ENCODE measurements around the gene DCST2.

Gene DCST2

DNA sequence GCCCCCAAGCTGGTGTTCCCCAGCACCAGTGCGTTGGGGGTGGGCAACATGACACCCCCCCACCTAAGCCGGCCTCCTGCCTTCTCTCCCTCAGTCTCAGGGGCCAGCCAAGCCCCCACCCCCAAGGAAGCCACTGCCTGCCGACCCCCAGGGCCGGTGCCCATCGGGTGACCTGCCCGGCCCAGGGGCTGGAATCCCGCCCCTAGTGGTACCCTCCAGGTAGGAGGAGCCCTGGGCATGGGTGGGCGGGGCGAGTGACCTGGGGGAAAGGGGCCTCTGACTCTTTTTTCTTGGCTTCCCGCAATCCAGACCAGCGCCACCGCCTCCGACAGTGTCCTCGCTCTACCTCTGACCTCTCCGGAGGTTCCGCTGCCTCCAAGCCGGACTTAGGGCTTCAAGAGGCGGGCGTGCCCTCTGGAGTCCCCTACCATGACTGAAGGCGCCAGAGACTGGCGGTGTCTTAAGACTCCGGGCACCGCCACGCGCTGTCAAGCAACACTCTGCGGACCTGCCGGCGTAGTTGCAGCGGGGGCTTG lies 28.6 kb upstream of the DCST2 start:
- ATAC-seq (ENCODE audit: insufficient read depth, low read depth) = no peak
- Histone ChIP-seq H3K9me3 (ENCODE audit: insufficient read depth, low read length, severe bottlenecking) (no peaks in the 10 kb centered on the region), H3K36me3 (ENCODE audit: insufficient read depth, low read length) (peaks cover 7% of the 10 kb centered on the region; the same call in 1 of the 2 replicates), H3K27ac (ENCODE audit: low read length) (no peak overlapping the region), H3K27me3 (ENCODE audit: insufficient read depth, low read length, poor library complexity) (peaks cover 9% of the 10 kb centered on the region), H3K9ac (ENCODE audit: low read depth, low read length) (no peak overlapping the region), H3K79me2 (ENCODE audit: insufficient read depth, low read length) (peaks cover 3% of the 10 kb centered on the region), H4K20me1 (ENCODE audit: insufficient read depth, low read length) (peaks cover 39% of the 10 kb centered on the region), H3K4me2 (ENCODE audit: insufficient read depth, low read length) (0 out of 2 replicates have a peak overlapping the region, but pooled peaks have one; percentile 3), H3K4me3 (ENCODE audit: low read depth in 1 of 2, low read length in 2 of 2) (no peak overlapping the region), H2AFZ (ENCODE audit: low read depth, low read length) (no peak overlapping the region), H3K4me1 (ENCODE audit: insufficient read depth, low read length) (peaks cover 33% of the 10 kb centered on the region)
- TF ChIP-seq EZH2 (IDR thresholded peaks at IDR 0.05; ENCODE audit: borderline replicate concordance, low read depth, low read length, severe bottlenecking) = no peak
- TF ChIP-seq, protein P1, sequence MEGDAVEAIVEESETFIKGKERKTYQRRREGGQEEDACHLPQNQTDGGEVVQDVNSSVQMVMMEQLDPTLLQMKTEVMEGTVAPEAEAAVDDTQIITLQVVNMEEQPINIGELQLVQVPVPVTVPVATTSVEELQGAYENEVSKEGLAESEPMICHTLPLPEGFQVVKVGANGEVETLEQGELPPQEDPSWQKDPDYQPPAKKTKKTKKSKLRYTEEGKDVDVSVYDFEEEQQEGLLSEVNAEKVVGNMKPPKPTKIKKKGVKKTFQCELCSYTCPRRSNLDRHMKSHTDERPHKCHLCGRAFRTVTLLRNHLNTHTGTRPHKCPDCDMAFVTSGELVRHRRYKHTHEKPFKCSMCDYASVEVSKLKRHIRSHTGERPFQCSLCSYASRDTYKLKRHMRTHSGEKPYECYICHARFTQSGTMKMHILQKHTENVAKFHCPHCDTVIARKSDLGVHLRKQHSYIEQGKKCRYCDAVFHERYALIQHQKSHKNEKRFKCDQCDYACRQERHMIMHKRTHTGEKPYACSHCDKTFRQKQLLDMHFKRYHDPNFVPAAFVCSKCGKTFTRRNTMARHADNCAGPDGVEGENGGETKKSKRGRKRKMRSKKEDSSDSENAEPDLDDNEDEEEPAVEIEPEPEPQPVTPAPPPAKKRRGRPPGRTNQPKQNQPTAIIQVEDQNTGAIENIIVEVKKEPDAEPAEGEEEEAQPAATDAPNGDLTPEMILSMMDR (IDR thresholded peaks at IDR 0.05; ENCODE audit: borderline replicate concordance, extremely low read depth, low read length, poor library complexity, severe bottlenecking) = no peak
- DNase-seq = no peak

- H4K20me1 ChIP-seq (ENCODE audit: insufficient read depth, low read length) = peaks cover 40% of the 10 kb centered on the region
- ATAC-seq (ENCODE audit: insufficient read depth, low read depth) (peak; percentile 71), DNase-seq (peak; percentile 95)
- no peak for TF ChIP-seq EZH2 (IDR thresholded peaks at IDR 0.05; ENCODE audit: borderline replicate concordance, low read depth, low read length, severe bottlenecking)
- TF ChIP-seq, protein P1 (IDR thresholded peaks at IDR 0.05; ENCODE audit: borderline replicate concordance, extremely low read depth, low read length, poor library complexity, severe bottlenecking) = peak; percentile 100
- H3K9me3 ChIP-seq (ENCODE audit: insufficient read depth, low read length, severe bottlenecking) = no peaks in the 10 kb centered on the region
- H3K27me3 ChIP-seq (ENCODE audit: insufficient read depth, low read length, poor library complexity) = peaks cover 11% of the 10 kb centered on the region
- peaks cover 3% of the 10 kb centered on the region for H3K79me2 ChIP-seq (ENCODE audit: insufficient read depth, low read length)
- H3K4me2 ChIP-seq (ENCODE audit: insufficient read depth, low read length) = peak overlapping the region; percentile 3; the same call in 1 of the 2 replicates
- H3K27ac ChIP-seq (ENCODE audit: low read length) = no peak overlapping the region
- no peak overlapping the region for H2AFZ ChIP-seq (ENCODE audit: low read depth, low read length)
- peaks cover 3% of the 10 kb centered on the region; the same call in 1 of the 2 replicates for H3K36me3 ChIP-seq (ENCODE audit: insufficient read depth, low read length)
- H3K9ac ChIP-seq (ENCODE audit: low read depth, low read length) = no peak overlapping the region
- H3K4me1 ChIP-seq (ENCODE audit: insufficient read depth, low read length) = peaks cover 33% of the 10 kb centered on the region
- H3K4me3 ChIP-seq (ENCODE audit: low read depth in 1 of 2, low read length in 2 of 2) = no peak overlapping the region
Observed at GRCh38 chr1:155061381-155062150, 28.0 kb upstream of the DCST2 start.

- no peak overlapping the region for H3K4me3 ChIP-seq (ENCODE audit: low read depth in 1 of 2, low read length in 2 of 2)
- H4K20me1 ChIP-seq (ENCODE audit: insufficient read depth, low read length) = peaks cover 40% of the 10 kb centered on the region
- H3K27me3 ChIP-seq (ENCODE audit: insufficient read depth, low read length, poor library complexity) = peaks cover 14% of the 10 kb centered on the region
- no peak overlapping the region for H3K4me2 ChIP-seq (ENCODE audit: insufficient read depth, low read length)
- DNase-seq (no peak), ATAC-seq (ENCODE audit: insufficient read depth, low read depth) (no peak)
- H2AFZ ChIP-seq (ENCODE audit: low read depth, low read length) = no peak overlapping the region
- no peak overlapping the region for H3K9ac ChIP-seq (ENCODE audit: low read depth, low read length)
- H3K27ac ChIP-seq (ENCODE audit: low read length) = no peak overlapping the region
- H3K36me3 ChIP-seq (ENCODE audit: insufficient read depth, low read length) = no peaks in the 10 kb centered on the region; the same call in 1 of the 2 replicates
- H3K79me2 ChIP-seq (ENCODE audit: insufficient read depth, low read length) = peaks cover 3% of the 10 kb centered on the region
- H3K9me3 ChIP-seq (ENCODE audit: insufficient read depth, low read length, severe bottlenecking) = no peaks in the 10 kb centered on the region
- H3K4me1 ChIP-seq (ENCODE audit: insufficient read depth, low read length) = peaks cover 33% of the 10 kb centered on the region
- no peak for TF ChIP-seq EZH2 (IDR thresholded peaks at IDR 0.05; ENCODE audit: borderline replicate concordance, low read depth, low read length, severe bottlenecking)
- TF ChIP-seq, protein P1 (IDR thresholded peaks at IDR 0.05; ENCODE audit: borderline replicate concordance, extremely low read depth, low read length, poor library complexity, severe bottlenecking) = no peak
Observed at GRCh38 chr1:155060736-155061135, 27.2 kb upstream of the DCST2 start.
